Measurements from ENCODE around the gene MORN4. TPM values are rescaled to one million over a fixed set of nuclear protein-coding genes. Genes with fewer than 3 reads are reported as not detected.

MORN4 gene
- total RNA-seq, 1 donor from 2014 or later = 24.3 TPM

- Mint-ChIP-seq H3K27ac (no peak overlapping the region), H3K4me1 (ENCODE audit: low read depth) (no peaks in the 10 kb centered on the region), H3K27me3 (no peaks in the 10 kb centered on the region), H3K9me3 (ENCODE audit: low read depth) (no peaks in the 10 kb centered on the region), H3K4me3 (ENCODE audit: low read depth) (no peak overlapping the region), H3K36me3 (ENCODE audit: insufficient read depth) (peaks cover 7% of the 10 kb centered on the region)
- no peak for DNase-seq (ENCODE audit: low spot score, unreplicated experiment)
- TF ChIP-seq, protein P1, sequence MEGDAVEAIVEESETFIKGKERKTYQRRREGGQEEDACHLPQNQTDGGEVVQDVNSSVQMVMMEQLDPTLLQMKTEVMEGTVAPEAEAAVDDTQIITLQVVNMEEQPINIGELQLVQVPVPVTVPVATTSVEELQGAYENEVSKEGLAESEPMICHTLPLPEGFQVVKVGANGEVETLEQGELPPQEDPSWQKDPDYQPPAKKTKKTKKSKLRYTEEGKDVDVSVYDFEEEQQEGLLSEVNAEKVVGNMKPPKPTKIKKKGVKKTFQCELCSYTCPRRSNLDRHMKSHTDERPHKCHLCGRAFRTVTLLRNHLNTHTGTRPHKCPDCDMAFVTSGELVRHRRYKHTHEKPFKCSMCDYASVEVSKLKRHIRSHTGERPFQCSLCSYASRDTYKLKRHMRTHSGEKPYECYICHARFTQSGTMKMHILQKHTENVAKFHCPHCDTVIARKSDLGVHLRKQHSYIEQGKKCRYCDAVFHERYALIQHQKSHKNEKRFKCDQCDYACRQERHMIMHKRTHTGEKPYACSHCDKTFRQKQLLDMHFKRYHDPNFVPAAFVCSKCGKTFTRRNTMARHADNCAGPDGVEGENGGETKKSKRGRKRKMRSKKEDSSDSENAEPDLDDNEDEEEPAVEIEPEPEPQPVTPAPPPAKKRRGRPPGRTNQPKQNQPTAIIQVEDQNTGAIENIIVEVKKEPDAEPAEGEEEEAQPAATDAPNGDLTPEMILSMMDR (IDR thresholded peaks at IDR 0.05; ENCODE audit: unreplicated experiment) = peak; percentile 21
Observed at GRCh38 chr10:97612386-97612785, 20.9 kb downstream of the MORN4 start.

DNA sequence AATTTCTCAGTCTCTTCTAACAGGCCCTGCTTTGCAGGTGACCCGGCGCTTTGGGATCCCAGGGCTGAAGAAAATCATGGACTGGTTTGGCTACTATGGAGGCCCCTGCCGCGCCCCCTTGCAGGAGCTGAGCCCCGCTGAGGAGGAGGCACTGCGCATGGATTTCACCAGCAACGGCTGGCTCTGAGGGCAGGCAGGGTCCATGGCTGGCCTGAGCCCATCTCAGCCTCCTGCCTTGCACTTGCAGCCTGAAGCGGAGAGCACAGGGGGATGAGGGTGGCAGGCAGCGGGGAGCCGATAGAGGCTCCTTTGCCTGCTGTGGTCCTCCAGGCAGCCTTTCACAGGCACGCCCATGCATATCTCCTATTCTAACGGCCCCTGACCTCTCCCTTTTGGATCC lies 21.8 kb downstream of the MORN4 start:
- no peak for DNase-seq (ENCODE audit: low spot score, unreplicated experiment)
- H3K9me3 Mint-ChIP-seq (ENCODE audit: low read depth) = no peaks in the 10 kb centered on the region
- TF ChIP-seq, protein P1 (IDR thresholded peaks at IDR 0.05; ENCODE audit: unreplicated experiment) = no peak
- peak overlapping the region; percentile 59 for H3K27ac Mint-ChIP-seq
- no peaks in the 10 kb centered on the region for H3K4me1 Mint-ChIP-seq (ENCODE audit: low read depth)
- H3K4me3 Mint-ChIP-seq (ENCODE audit: low read depth) = no peak overlapping the region
- no peaks in the 10 kb centered on the region for H3K27me3 Mint-ChIP-seq
- H3K36me3 Mint-ChIP-seq (ENCODE audit: insufficient read depth) = peaks cover 6% of the 10 kb centered on the region

DNA sequence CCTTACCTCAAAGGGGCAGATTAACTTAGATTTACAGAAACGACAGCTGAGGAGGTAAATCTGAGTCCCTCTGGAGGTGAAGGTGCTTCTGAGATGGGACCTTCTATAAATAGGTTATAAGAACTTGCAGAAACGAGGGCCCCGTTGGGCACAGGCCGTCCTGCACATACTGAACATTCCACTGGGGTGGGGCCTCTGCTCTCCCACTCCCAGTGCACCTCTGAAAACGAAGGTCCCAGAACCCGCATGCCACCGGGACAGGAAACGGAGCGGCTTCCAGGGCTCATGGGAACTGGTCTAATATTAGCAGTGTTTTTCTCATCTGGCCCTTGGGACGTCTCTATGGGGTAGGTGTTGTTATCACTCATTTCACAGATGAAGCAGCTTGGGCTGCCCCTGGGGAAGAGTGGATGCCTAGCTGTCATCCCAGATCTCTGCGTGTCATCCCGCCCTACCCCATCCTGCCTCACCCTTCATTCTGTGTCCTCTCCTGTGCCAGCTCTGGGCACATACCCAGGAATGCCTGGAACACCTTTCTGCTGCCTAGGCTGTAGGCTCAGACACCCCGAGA lies 24.2 kb downstream of the MORN4 start:
- Mint-ChIP-seq H3K4me1 (ENCODE audit: low read depth) (no peaks in the 10 kb centered on the region), H3K36me3 (ENCODE audit: insufficient read depth) (peaks cover 2% of the 10 kb centered on the region), H3K4me3 (ENCODE audit: low read depth) (no peak overlapping the region), H3K27me3 (no peaks in the 10 kb centered on the region), H3K9me3 (ENCODE audit: low read depth) (no peaks in the 10 kb centered on the region), H3K27ac (no peak overlapping the region)
- TF ChIP-seq, protein P1 (IDR thresholded peaks at IDR 0.05; ENCODE audit: unreplicated experiment) = no peak
- no peak for DNase-seq (ENCODE audit: low spot score, unreplicated experiment)

DNA sequence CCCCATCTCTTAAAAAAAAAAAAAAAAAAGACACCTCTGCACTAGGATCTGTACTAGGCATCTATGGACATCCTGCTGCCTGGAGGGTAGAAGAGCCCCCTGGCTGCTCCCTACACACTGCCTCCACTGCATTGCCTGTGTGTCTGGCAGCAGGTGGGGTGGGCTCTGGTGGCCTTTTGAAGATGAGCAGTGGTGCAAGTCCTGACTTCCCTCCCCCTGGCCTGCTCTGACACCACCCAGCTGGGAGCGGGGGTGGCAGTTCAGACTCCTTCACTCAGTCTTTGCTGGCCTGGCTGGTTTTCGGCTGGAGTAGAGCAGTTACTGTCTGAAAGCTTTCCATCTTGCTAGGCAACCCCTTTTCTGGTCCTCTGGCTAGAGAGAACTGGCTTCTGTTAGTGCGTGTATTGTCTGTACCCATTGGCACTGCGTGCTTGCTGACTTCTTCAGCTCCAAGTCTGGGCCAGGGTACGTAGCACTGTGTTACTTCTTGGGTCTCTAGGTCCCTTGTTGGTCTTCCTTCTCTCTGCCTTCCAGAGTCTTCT lies 26.1 kb downstream of the MORN4 start:
- no peak for DNase-seq (ENCODE audit: low spot score, unreplicated experiment)
- TF ChIP-seq, protein P1 (IDR thresholded peaks at IDR 0.05; ENCODE audit: unreplicated experiment) = no peak
- Mint-ChIP-seq H3K9me3 (ENCODE audit: low read depth) (no peaks in the 10 kb centered on the region), H3K36me3 (ENCODE audit: insufficient read depth) (peaks cover 2% of the 10 kb centered on the region), H3K27ac (no peak overlapping the region), H3K27me3 (no peaks in the 10 kb centered on the region), H3K4me3 (ENCODE audit: low read depth) (no peak overlapping the region), H3K4me1 (ENCODE audit: low read depth) (no peaks in the 10 kb centered on the region)

DNA sequence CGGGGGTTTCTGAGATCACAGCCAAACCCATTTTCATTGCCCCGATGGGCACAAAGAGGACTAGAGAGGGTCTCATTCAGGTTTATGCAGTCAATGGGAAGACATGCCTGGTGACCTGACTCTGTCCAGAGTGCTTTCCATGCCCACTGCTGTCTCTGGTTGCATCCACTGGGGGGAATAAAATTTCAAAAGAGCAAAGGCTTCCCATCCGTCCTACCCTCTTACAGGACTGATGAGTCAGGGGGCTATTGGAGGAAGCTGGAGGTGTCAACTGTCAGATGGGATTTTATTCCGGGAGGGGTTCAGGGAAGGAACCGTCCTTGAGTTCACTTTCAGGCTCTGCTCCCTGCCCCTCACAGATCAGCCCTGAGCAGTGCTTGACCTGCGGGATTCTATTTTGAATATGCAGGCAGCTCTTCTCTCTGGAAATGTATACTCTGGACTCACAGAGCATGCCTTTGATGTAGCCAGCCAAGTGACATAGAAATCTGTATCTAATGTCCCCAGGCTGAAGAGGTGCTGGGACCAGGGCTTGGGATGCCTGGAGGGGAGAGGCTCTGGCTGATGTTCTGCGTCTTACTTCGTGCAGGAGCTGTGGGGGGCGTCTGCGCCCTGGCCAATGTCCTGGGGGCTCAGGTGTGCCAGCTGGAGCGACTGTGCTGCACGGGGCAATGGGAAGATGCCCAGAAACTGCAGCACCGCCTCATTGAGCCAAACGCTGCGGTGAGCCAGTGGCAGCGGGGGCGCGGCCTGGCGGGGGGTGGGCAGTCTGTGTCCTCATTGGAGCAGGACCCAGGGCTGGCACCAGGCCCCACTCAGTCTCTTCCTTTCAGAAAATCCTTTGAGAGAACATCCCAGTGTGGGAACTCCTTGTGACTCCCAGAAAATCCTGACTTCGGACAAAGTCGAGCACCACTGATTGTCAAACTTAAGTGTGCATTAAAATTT lies 31.8 kb downstream of the MORN4 start:
- Mint-ChIP-seq H3K27me3 (no peaks in the 10 kb centered on the region), H3K4me3 (ENCODE audit: low read depth) (no peak overlapping the region), H3K27ac (no peak overlapping the region), H3K4me1 (ENCODE audit: low read depth) (no peaks in the 10 kb centered on the region), H3K9me3 (ENCODE audit: low read depth) (no peaks in the 10 kb centered on the region), H3K36me3 (ENCODE audit: insufficient read depth) (peaks cover 2% of the 10 kb centered on the region)
- DNase-seq (ENCODE audit: low spot score, unreplicated experiment) = no peak
- TF ChIP-seq, protein P1 (IDR thresholded peaks at IDR 0.05; ENCODE audit: unreplicated experiment) = no peak
